ENCODE measurements around the gene ZBTB46. TPM values are rescaled to one million over a fixed set of nuclear protein-coding genes. Genes with fewer than 3 reads are reported as not detected.

The ZBTB46 gene
- total RNA-seq, 6 experiments from 2014 or later = 0.38 to 1.1 (median 0.64) TPM

GRCh38 chr20:63822276-63822696 is 8.8 kb downstream of the ZBTB46 start:
- no peaks in the 10 kb centered on the region for H3K9me3 Mint-ChIP-seq
- H3K27me3 Mint-ChIP-seq (ENCODE audit: insufficient read depth) = peaks cover 23% of the 10 kb centered on the region
- DNase-seq = no peak
- H3K4me3 Mint-ChIP-seq = no peak overlapping the region
- H3K27ac Mint-ChIP-seq = no peak overlapping the region
- H3K36me3 Mint-ChIP-seq (ENCODE audit: low read depth) = no peaks in the 10 kb centered on the region
- TF ChIP-seq CTCF (IDR thresholded peaks at IDR 0.05) = no peak
- peaks cover 14% of the 10 kb centered on the region for H3K4me1 Mint-ChIP-seq (ENCODE audit: low read depth)

- no peaks in the 10 kb centered on the region for H3K9me3 Mint-ChIP-seq
- peaks cover 22% of the 10 kb centered on the region for H3K27me3 Mint-ChIP-seq (ENCODE audit: insufficient read depth)
- TF ChIP-seq CTCF (IDR thresholded peaks at IDR 0.05) = no peak
- no peak overlapping the region for H3K27ac Mint-ChIP-seq
- H3K4me3 Mint-ChIP-seq = no peak overlapping the region
- H3K36me3 Mint-ChIP-seq (ENCODE audit: low read depth) = no peaks in the 10 kb centered on the region
- no peak for DNase-seq
- H3K4me1 Mint-ChIP-seq (ENCODE audit: low read depth) = peaks cover 11% of the 10 kb centered on the region
Measured at GRCh38 chr20:63821811-63822210, 9.3 kb downstream of the ZBTB46 start.

- H3K4me1 Mint-ChIP-seq (ENCODE audit: low read depth) = peaks cover 8% of the 10 kb centered on the region
- no peaks in the 10 kb centered on the region for H3K9me3 Mint-ChIP-seq
- TF ChIP-seq CTCF (IDR thresholded peaks at IDR 0.05) = peak; percentile 60
- DNase-seq = peak; percentile 21
- H3K36me3 Mint-ChIP-seq (ENCODE audit: low read depth) = no peaks in the 10 kb centered on the region
- peaks cover 30% of the 10 kb centered on the region for H3K27me3 Mint-ChIP-seq (ENCODE audit: insufficient read depth)
- H3K27ac Mint-ChIP-seq = no peak overlapping the region
- peak overlapping the region; percentile 81 for H3K4me3 Mint-ChIP-seq
Measured at GRCh38 chr20:63819224-63819921, 11.7 kb downstream of the ZBTB46 start.

- H3K9me3 Mint-ChIP-seq = no peaks in the 10 kb centered on the region
- TF ChIP-seq CTCF (IDR thresholded peaks at IDR 0.05) = no peak
- no peak overlapping the region for H3K4me3 Mint-ChIP-seq
- no peaks in the 10 kb centered on the region for H3K36me3 Mint-ChIP-seq (ENCODE audit: low read depth)
- H3K4me1 Mint-ChIP-seq (ENCODE audit: low read depth) = peaks cover 8% of the 10 kb centered on the region
- H3K27ac Mint-ChIP-seq = no peak overlapping the region
- H3K27me3 Mint-ChIP-seq (ENCODE audit: insufficient read depth) = peaks cover 28% of the 10 kb centered on the region
- DNase-seq = no peak
Measured at GRCh38 chr20:63815615-63816253, 15.3 kb downstream of the ZBTB46 start.

- H3K9me3 Mint-ChIP-seq = no peaks in the 10 kb centered on the region
- no peak overlapping the region for H3K4me3 Mint-ChIP-seq
- H3K36me3 Mint-ChIP-seq (ENCODE audit: low read depth) = no peaks in the 10 kb centered on the region
- no peak for TF ChIP-seq CTCF (IDR thresholded peaks at IDR 0.05)
- H3K27me3 Mint-ChIP-seq (ENCODE audit: insufficient read depth) = peaks cover 30% of the 10 kb centered on the region
- peak overlapping the region; percentile 60; the same call in 1 of the 2 replicates for H3K27ac Mint-ChIP-seq
- DNase-seq = no peak
- peaks cover 8% of the 10 kb centered on the region for H3K4me1 Mint-ChIP-seq (ENCODE audit: low read depth)
Measured at GRCh38 chr20:63814891-63815614, 16.0 kb downstream of the ZBTB46 start.
